A549 (cell line): ENCODE results near the gene ADGRG1. TPM values are rescaled to one million over a fixed set of nuclear protein-coding genes. Genes with fewer than 3 reads are reported as not detected.
A peak's percentile ranks its signal among the peaks of the same experiment; 100 is the strongest.

Experiments
- ATAC-seq, 2 experiments: fragments of 200-7000 bp in 1 of 2; fragments of >200 bp in 1 of 2; cut with Nextera tagmentation in 1 of 2; cut with Tn5 transposase in 1 of 2; 3 replicates each; pipeline versions ENCODE4 v1.8.0 to v1.9.1; 2018 to 2020; ENCODE audit warnings: mild to moderate bottlenecking in 1 of 2, moderate library complexity in 1 of 2
- CTCF ChIA-PET: fragments of 300-600 bp; sonication (Branson Sonifier 250); formaldehyde crosslinking; extraction: SDS; loops from one replicate; lab custom pipeline; 2021; ENCODE audit warnings: antibody characterized with exemption, inconsistent platforms; lab: Yijun Ruan, JAX
- POLR2A ChIA-PET: fragments of 350-600 bp; formaldehyde crosslinking; extraction: SDS; loops from one replicate; lab custom pipeline; 2021; ENCODE audit warnings: antibody characterized with exemption, inconsistent platforms; lab: Yijun Ruan, JAX
- DNase-seq, 2 experiments: peaks; one replicate each; pipeline versions ENCODE4 v3.0.0 to v3.0.0-alpha.2; 2011 to 2016; ENCODE audit warnings: low read depth in 1 of 2, low spot score in 1 of 2
- FAIRE-seq: peaks from 2 replicates; lab custom pipeline; 2011; peaks lifted over from hg19 to GRCh38; lab: Jason Lieb, UNC
- H3K27ac ChIP-seq, 2 experiments: fragments of >200 bp; sonication (Bioruptor Twin); formaldehyde crosslinking; 3 replicates each; pipeline ENCODE4 v1.5.1; 2016 to 2017
- H3K4me1 ChIP-seq: fragments of >200 bp; sonication (Bioruptor Twin); formaldehyde crosslinking; 3 replicates; pipeline ENCODE4 v1.6.1; 2016
- H3K4me2 ChIP-seq: fragments of >200 bp; sonication (Bioruptor Twin); formaldehyde crosslinking; 3 replicates; pipeline ENCODE4 v1.6.1; 2016
- H3K4me3 ChIP-seq: fragments of >200 bp; sonication (Bioruptor Twin); formaldehyde crosslinking; 3 replicates; pipeline ENCODE4 v1.5.1; 2016
- H3K9me3 ChIP-seq: fragments of >200 bp; sonication (Bioruptor Twin); formaldehyde crosslinking; 3 replicates; pipeline ENCODE4 v1.6.1; 2016
- CHD2 ChIP-seq: fragments of 150-350 bp; IDR thresholded peaks from 2 replicates; pipeline ENCODE4 v1.6.1; 2014; ENCODE audit warnings: low read length; ENCODE audit not compliant: partially characterized antibody
- CHD4 ChIP-seq: fragments of 200-600 bp; sonication (generic); IDR thresholded peaks from 2 replicates; pipeline ENCODE4 v1.6.1; 2016; ENCODE audit warnings: antibody characterized with exemption, mild to moderate bottlenecking, borderline replicate concordance
- EHMT2 ChIP-seq: fragments of 200-600 bp; sonication (generic); IDR thresholded peaks from 2 replicates; pipeline ENCODE4 v1.6.1; 2016; ENCODE audit warnings: antibody characterized with exemption, low read depth, mild to moderate bottlenecking, moderate library complexity
- ELK1 ChIP-seq: fragments of 150-350 bp; IDR thresholded peaks from 2 replicates; pipeline ENCODE4 v1.6.1; 2014; ENCODE audit warnings: low read depth, mild to moderate bottlenecking, low read length
- FOSL2 ChIP-seq, 2 experiments: fragments of 450-650 bp in 1 of 2; fragments of >200 bp in 1 of 2; sonication (Bioruptor Twin) in 1 of 2; formaldehyde crosslinking; IDR thresholded peaks; 2 replicates each; pipeline versions ENCODE4 v1.5.0 to v1.6.1; 2016 to 2020; ENCODE audit warnings: mild to moderate bottlenecking in 1 of 2, moderate library complexity in 1 of 2
- GATA3 ChIP-seq: IDR thresholded peaks from 2 replicates; pipeline ENCODE4 v1.6.1; 2012; ENCODE audit warnings: borderline replicate concordance
- HDAC2 ChIP-seq: fragments of 200-600 bp; sonication (generic); IDR thresholded peaks from 2 replicates; pipeline ENCODE4 v1.6.1; 2016
- HOXB13 ChIP-seq: fragments of 250-450 bp; sonication (Bioruptor Pico); IDR thresholded peaks from 2 replicates; pipeline ENCODE4 v1.5.0; 2020; ENCODE audit warnings: low read depth, mild to moderate bottlenecking, moderate library complexity
- KDM1A ChIP-seq: fragments of 200-600 bp; sonication (generic); IDR thresholded peaks from 2 replicates; pipeline ENCODE4 v1.6.1; 2016; ENCODE audit warnings: low read depth, mild to moderate bottlenecking
- MAFK ChIP-seq: fragments of 450-650 bp; IDR thresholded peaks from 2 replicates; pipeline ENCODE4 v1.6.1; 2014; ENCODE audit not compliant: partially characterized antibody
- MAX ChIP-seq: IDR thresholded peaks from 2 replicates; pipeline ENCODE4 v1.6.1; 2012
- NPAS2 ChIP-seq: fragments of 250-450 bp; sonication (Bioruptor Pico); IDR thresholded peaks from 2 replicates; pipeline ENCODE4 v1.8.0; 2022; ENCODE audit warnings: mild to moderate bottlenecking, moderate library complexity, borderline replicate concordance
- PHF8 ChIP-seq: fragments of 200-600 bp; sonication (generic); IDR thresholded peaks from 2 replicates; pipeline ENCODE4 v1.6.1; 2016; ENCODE audit warnings: low read depth, mild to moderate bottlenecking, antibody characterized with exemption, moderate library complexity, borderline replicate concordance
- RNF2 ChIP-seq: fragments of 200-600 bp; sonication (generic); IDR thresholded peaks from 2 replicates; pipeline ENCODE4 v1.6.1; 2016; ENCODE audit warnings: low read depth, mild to moderate bottlenecking, antibody characterized with exemption, moderate library complexity, borderline replicate concordance
- SMC3 ChIP-seq: fragments of >200 bp; sonication (Bioruptor Twin); formaldehyde crosslinking; IDR thresholded peaks from 3 replicates; pipeline ENCODE4 v1.6.1; 2018; ENCODE audit warnings: inconsistent platforms
- ZSCAN20 ChIP-seq: fragments of 250-450 bp; sonication (Bioruptor Pico); IDR thresholded peaks from 2 replicates; pipeline ENCODE4 v1.8.0; 2022; ENCODE audit warnings: mild to moderate bottlenecking, moderate library complexity
- WGBS: methylation state at CpG from one replicate; pipeline ENCODE4 v1.1.6; 2017; ENCODE audit errors: missing lambda C conversion rate; 5-methylcytosine and 5-hydroxymethylcytosine counted together
- polyA plus RNA-seq, 4 experiments: library from polyadenylated mRNA; depleted of rRNA in 3 of 4; stranded (reverse); fragments of >200 nt; fragmentation: RNase III in 1 of 4; extraction: RNeasy Plus Mini Kit Qiagen cat#74134 plus additional on column Dnase treatment in 1 of 4; gene quantifications; 2 replicates in 3 of 4; 3 replicates in 1 of 4; pipeline ENCODE4 v1.2.3, GENCODE V29; 2011 to 2017
- TF ChIP-seq, protein P1 (sequence below): fragments of 450-650 bp; IDR thresholded peaks from 2 replicates; pipeline ENCODE4 v1.6.1; 2014; ENCODE audit warnings: antibody characterized with exemption
- TF ChIP-seq, protein P2 (sequence below): IDR thresholded peaks from 2 replicates; pipeline ENCODE4 v1.6.1; 2012
- TF ChIP-seq, protein P3 (sequence below): fragments of 250-450 bp; sonication (Bioruptor Pico); IDR thresholded peaks from 2 replicates; pipeline ENCODE4 v1.5.0; 2021; ENCODE audit warnings: mild to moderate bottlenecking, moderate library complexity, borderline replicate concordance
- TF ChIP-seq, protein P4 (sequence below): fragments of >200 bp; sonication (Bioruptor Twin); formaldehyde crosslinking; IDR thresholded peaks from 3 replicates; pipeline ENCODE4 v1.5.1; 2016

The ADGRG1 gene
- polyA plus RNA-seq, 2 of the 4 experiments (the other 2 are of a cell fraction) = 28.3 to 142 TPM

- TF ChIP-seq, protein P1, sequence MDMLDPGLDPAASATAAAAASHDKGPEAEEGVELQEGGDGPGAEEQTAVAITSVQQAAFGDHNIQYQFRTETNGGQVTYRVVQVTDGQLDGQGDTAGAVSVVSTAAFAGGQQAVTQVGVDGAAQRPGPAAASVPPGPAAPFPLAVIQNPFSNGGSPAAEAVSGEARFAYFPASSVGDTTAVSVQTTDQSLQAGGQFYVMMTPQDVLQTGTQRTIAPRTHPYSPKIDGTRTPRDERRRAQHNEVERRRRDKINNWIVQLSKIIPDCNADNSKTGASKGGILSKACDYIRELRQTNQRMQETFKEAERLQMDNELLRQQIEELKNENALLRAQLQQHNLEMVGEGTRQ = 0 out of 2 replicates have a peak, but pooled peaks have one; percentile 24
- TF ChIP-seq KDM1A (0 out of 2 replicates have a peak, but pooled peaks have one; percentile 23), MAFK (peak; percentile 67), CHD4 (0 out of 2 replicates have a peak, but pooled peaks have one; percentile 16), RNF2 (no peak)
- TF ChIP-seq, all 56 proteins: peak for 4
- ATAC-seq = no peak
- WGBS = 91% methylated on average over 10 of the region's 10 CpGs
- no peak for FAIRE-seq
- Histone ChIP-seq H3K4me3 (no peak overlapping the region), H3K4me1 (peaks cover 68% of the 10 kb centered on the region), H3K4me2 (peak overlapping the region; percentile 53; the same call in 1 of the 3 replicates), H3K27ac (peak overlapping the region; percentile 69 to 74), H3K9me3 (no peaks in the 10 kb centered on the region)
- no peak for DNase-seq
- CTCF ChIA-PET = interaction anchor here (1.0 to 9.5 kb wide), 8 partner anchors 7 to 41 kb away, joined by 3 to 95 read pairs (median 8); no protein-coding TSS in a partner anchor
- POLR2A ChIA-PET = no interaction called here
These were observed 20.6 kb upstream of the ADGRG1 start for GRCh38 chr16:57607676-57608461.

DNA sequence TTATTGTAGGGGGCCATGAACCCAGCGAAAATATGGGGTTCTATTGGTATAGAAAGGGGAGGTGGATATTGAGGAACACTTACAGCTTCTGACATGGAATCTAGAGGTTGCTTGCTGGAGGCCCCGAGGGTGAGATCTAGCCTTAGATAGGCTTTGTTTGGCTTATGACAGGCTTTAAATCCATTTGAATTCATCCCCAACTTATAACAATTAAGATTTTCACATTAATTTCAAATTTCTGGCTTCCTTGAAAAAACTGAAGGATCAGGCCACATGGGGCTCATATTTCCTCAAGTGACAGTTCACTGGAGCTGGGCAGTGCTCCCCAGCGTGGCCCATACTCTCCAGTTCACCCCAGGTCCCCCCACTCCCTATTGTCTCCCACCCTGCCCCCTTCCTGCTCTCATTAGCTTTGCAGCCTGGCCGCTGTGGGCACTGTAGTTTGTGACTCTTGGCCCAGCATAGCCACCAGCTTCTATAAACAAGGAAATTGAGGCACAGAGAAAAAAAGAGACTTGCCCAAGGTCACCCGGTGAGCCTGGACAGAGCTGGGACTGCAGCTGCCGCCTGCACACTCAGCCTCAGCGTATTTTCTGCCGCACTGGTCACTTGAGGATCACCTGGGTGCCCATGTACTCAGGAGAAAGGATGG lies 19.8 kb upstream of the ADGRG1 start:
- WGBS = 86% methylated on average over 8 of the region's 8 CpGs
- peak overlapping the region; percentile 10; the same call in 1 of the 3 replicates for H3K4me2 ChIP-seq
- DNase-seq (no peak), FAIRE-seq (no peak), ATAC-seq (no peak)
- H3K4me3 ChIP-seq = no peak overlapping the region
- H3K9me3 ChIP-seq = no peaks in the 10 kb centered on the region
- TF ChIP-seq EHMT2 (no peak), ZSCAN20 (CRISPR knock-in tag) (no peak), FOSL2 (IDR thresholded peaks at IDR 0.05) (no peak), FOSL2 (CRISPR knock-in tag; IDR thresholded peaks at IDR 0.05) (no peak), CHD4 (no peak), MAX (no peak), MAFK (no peak), CHD2 (no peak), SMC3 (no peak), HOXB13 (no peak), PHF8 (no peak), HDAC2 (no peak), NPAS2 (CRISPR knock-in tag) (no peak), GATA3 (no peak), ELK1 (no peak)
- TF ChIP-seq, protein P2, sequence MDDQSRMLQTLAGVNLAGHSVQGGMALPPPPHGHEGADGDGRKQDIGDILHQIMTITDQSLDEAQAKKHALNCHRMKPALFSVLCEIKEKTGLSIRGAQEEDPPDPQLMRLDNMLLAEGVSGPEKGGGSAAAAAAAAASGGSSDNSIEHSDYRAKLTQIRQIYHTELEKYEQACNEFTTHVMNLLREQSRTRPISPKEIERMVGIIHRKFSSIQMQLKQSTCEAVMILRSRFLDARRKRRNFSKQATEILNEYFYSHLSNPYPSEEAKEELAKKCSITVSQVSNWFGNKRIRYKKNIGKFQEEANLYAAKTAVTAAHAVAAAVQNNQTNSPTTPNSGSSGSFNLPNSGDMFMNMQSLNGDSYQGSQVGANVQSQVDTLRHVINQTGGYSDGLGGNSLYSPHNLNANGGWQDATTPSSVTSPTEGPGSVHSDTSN = no peak
- TF ChIP-seq, protein P3, sequence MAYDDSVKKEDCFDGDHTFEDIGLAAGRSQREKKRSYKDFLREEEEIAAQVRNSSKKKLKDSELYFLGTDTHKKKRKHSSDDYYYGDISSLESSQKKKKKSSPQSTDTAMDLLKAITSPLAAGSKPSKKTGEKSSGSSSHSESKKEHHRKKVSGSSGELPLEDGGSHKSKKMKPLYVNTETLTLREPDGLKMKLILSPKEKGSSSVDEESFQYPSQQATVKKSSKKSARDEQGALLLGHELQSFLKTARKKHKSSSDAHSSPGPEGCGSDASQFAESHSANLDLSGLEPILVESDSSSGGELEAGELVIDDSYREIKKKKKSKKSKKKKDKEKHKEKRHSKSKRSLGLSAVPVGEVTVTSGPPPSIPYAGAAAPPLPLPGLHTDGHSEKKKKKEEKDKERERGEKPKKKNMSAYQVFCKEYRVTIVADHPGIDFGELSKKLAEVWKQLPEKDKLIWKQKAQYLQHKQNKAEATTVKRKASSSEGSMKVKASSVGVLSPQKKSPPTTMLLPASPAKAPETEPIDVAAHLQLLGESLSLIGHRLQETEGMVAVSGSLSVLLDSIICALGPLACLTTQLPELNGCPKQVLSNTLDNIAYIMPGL (CRISPR knock-in tag) = no peak
- TF ChIP-seq, protein P4, sequence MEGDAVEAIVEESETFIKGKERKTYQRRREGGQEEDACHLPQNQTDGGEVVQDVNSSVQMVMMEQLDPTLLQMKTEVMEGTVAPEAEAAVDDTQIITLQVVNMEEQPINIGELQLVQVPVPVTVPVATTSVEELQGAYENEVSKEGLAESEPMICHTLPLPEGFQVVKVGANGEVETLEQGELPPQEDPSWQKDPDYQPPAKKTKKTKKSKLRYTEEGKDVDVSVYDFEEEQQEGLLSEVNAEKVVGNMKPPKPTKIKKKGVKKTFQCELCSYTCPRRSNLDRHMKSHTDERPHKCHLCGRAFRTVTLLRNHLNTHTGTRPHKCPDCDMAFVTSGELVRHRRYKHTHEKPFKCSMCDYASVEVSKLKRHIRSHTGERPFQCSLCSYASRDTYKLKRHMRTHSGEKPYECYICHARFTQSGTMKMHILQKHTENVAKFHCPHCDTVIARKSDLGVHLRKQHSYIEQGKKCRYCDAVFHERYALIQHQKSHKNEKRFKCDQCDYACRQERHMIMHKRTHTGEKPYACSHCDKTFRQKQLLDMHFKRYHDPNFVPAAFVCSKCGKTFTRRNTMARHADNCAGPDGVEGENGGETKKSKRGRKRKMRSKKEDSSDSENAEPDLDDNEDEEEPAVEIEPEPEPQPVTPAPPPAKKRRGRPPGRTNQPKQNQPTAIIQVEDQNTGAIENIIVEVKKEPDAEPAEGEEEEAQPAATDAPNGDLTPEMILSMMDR = no peak
- ChIA-PET POLR2A (no interaction called here), CTCF (interaction anchor here (0.6 to 9.5 kb wide), 10 partner anchors 8 to 40 kb away, joined by 3 to 95 read pairs (median 11); no protein-coding TSS in a partner anchor)
- H3K27ac ChIP-seq = peak overlapping the region; percentile 69 to 74
- H3K4me1 ChIP-seq = peaks cover 68% of the 10 kb centered on the region
